Suprapubic skin (tissue), 4 donors: ENCODE data around the gene UBIAD1. TPM values are rescaled to one million over a fixed set of nuclear protein-coding genes. Genes with fewer than 3 reads are reported as not detected.

Experiments used
- DNase-seq, 2 donors: peaks; one replicate each; pipeline ENCODE4 v3.0.0-alpha.2; 2019; ENCODE audit warnings: low spot score in 2 of 2
- H3K27ac ChIP-seq: fragments of 200-600 bp; sonication (generic); one replicate; pipeline ENCODE4 v1.5.1; 2019
- H3K27me3 ChIP-seq: fragments of 200-600 bp; sonication (generic); one replicate; pipeline ENCODE4 v1.5.1; 2019
- H3K36me3 ChIP-seq: fragments of 200-600 bp; sonication (generic); one replicate; pipeline ENCODE4 v1.5.1; 2019
- H3K4me1 ChIP-seq: fragments of 200-600 bp; sonication (generic); one replicate; pipeline ENCODE4 v1.5.1; 2019
- H3K4me3 ChIP-seq: fragments of 200-600 bp; sonication (generic); one replicate; pipeline ENCODE4 v1.5.1; 2019; ENCODE audit warnings: mild to moderate bottlenecking
- H3K9me3 ChIP-seq: fragments of 200-600 bp; sonication (generic); one replicate; pipeline ENCODE4 v1.5.1; 2019
- EP300 ChIP-seq: sonication (generic); formaldehyde crosslinking; IDR thresholded peaks from one replicate; pipeline ENCODE4 v1.6.1; 2017; ENCODE audit warnings: antibody characterized with exemption
- POLR2A ChIP-seq, 2 donors: fragments of 450-650 bp; IDR thresholded peaks; one replicate each; pipeline ENCODE4 v1.6.1; 2017; ENCODE audit warnings: antibody characterized with exemption in 2 of 2, mild to moderate bottlenecking in 2 of 2, moderate library complexity in 2 of 2
- POLR2AphosphoS5 ChIP-seq, 3 donors: sonication (generic); formaldehyde crosslinking; IDR thresholded peaks; one replicate each; pipeline ENCODE4 v1.6.1; 2017; ENCODE audit warnings: antibody characterized with exemption in 3 of 3
- WGBS: methylation state at CpG from one replicate; pipeline ENCODE4 v1.1.5; 2018; 5-methylcytosine and 5-hydroxymethylcytosine counted together
- total RNA-seq, 4 donors: library from RNA; depleted of rRNA; stranded (reverse); fragments of >200 nt; gene quantifications; one replicate each; pipeline ENCODE4 v1.1.0, GENCODE V29; 2016
- TF ChIP-seq, protein P1 (sequence below), 2 donors: fragments of 200-600 bp in 1 of 2; fragments of 450-650 bp in 1 of 2; sonication (generic) in 1 of 2; IDR thresholded peaks; one replicate each; pipeline ENCODE4 v1.5.1; 2016 to 2019; ENCODE audit warnings: antibody characterized with exemption in 2 of 2, mild to moderate bottlenecking in 1 of 2, moderate library complexity in 1 of 2

Gene UBIAD1
- total RNA-seq, 4 donors from 2014 or later, result 17.1 to 26.8 (median 19.6) TPM

DNA sequence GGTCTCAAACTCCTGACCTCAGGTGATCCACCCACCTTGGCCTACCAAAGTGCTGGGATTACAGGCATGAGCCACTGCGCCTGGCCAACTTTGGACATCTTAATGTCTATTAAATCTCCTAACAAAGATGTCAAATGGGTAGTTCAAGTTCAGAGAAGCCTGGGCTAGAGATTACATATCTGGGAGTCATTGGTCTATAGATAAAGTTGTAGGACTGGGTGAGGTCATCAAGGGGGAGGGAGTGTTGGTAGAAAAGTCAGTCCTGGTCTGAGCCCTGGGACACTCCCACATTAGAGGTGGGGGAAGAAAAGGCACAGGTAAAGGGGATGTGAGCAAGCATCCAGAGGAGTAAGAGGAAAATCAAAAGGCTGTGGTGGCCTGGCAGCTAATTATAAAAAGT is 6.6 kb downstream of the UBIAD1 start:
- H3K4me1 ChIP-seq, result peaks cover 22% of the 10 kb centered on the region
- H3K27me3 ChIP-seq, result no peaks in the 10 kb centered on the region
- no peaks in the 10 kb centered on the region for H3K9me3 ChIP-seq
- no peak overlapping the region for H3K4me3 ChIP-seq
- no peak overlapping the region for H3K27ac ChIP-seq
- 93% methylated on average over 1 of the region's 1 CpG for WGBS
- no peak for DNase-seq
- peaks cover 19% of the 10 kb centered on the region for H3K36me3 ChIP-seq
- TF ChIP-seq, protein P1, sequence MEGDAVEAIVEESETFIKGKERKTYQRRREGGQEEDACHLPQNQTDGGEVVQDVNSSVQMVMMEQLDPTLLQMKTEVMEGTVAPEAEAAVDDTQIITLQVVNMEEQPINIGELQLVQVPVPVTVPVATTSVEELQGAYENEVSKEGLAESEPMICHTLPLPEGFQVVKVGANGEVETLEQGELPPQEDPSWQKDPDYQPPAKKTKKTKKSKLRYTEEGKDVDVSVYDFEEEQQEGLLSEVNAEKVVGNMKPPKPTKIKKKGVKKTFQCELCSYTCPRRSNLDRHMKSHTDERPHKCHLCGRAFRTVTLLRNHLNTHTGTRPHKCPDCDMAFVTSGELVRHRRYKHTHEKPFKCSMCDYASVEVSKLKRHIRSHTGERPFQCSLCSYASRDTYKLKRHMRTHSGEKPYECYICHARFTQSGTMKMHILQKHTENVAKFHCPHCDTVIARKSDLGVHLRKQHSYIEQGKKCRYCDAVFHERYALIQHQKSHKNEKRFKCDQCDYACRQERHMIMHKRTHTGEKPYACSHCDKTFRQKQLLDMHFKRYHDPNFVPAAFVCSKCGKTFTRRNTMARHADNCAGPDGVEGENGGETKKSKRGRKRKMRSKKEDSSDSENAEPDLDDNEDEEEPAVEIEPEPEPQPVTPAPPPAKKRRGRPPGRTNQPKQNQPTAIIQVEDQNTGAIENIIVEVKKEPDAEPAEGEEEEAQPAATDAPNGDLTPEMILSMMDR (IDR thresholded peaks at IDR 0.05), result no peak
- TF ChIP-seq EP300 (no peak), POLR2A (IDR thresholded peaks at IDR 0.05) (no peak), POLR2AphosphoS5 (IDR thresholded peaks at IDR 0.05) (no peak)

DNA sequence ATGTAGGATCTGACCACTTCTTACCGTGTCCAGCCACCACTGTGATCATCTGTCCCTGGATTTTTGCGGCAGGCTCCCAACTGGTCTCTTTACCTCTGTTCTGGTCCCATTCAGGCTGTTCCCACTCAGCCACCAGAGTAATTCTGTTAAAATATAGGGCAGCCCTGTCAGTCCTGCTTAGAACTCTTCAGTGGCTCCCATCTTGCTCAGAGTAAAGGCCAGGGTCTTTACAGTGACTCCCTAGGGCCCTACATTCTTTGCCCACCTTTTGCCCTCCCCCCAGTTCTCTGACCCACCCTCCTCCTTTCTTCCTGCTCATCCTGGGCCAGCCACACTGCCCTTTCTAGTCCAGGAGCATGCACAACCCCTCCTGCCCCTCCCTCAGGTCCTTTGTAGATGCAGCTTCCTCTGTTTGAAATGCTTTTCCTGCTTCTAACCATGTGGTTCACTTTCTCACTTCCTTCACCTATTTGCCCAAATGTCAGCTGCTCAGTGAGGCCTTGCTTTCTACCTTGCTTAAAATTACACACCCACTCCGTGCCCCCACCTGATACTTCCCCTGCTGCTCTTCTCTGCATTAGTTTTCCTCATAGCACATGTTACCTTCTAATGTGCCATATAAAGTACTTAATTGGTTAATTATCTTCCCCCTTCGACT is 7.8 kb downstream of the UBIAD1 start:
- Histone ChIP-seq H3K4me1 (peaks cover 11% of the 10 kb centered on the region), H3K27me3 (no peaks in the 10 kb centered on the region), H3K27ac (no peak overlapping the region), H3K9me3 (no peaks in the 10 kb centered on the region), H3K4me3 (no peak overlapping the region), H3K36me3 (peaks cover 24% of the 10 kb centered on the region)
- TF ChIP-seq POLR2AphosphoS5 (IDR thresholded peaks at IDR 0.05) (no peak), POLR2A (IDR thresholded peaks at IDR 0.05) (no peak), EP300 (no peak)
- TF ChIP-seq, protein P1 (IDR thresholded peaks at IDR 0.05), result no peak
- WGBS, result 74% methylated on average over 4 of the region's 4 CpGs
- no peak for DNase-seq

- Histone ChIP-seq H3K27ac (no peak overlapping the region), H3K4me1 (peaks cover 8% of the 10 kb centered on the region), H3K4me3 (no peak overlapping the region), H3K36me3 (peaks cover 32% of the 10 kb centered on the region), H3K27me3 (no peaks in the 10 kb centered on the region), H3K9me3 (no peaks in the 10 kb centered on the region)
- WGBS, result 53% methylated on average over 8 of the region's 8 CpGs
- TF ChIP-seq, protein P1 (IDR thresholded peaks at IDR 0.05), result no peak
- TF ChIP-seq POLR2A (IDR thresholded peaks at IDR 0.05), result no peak
- TF ChIP-seq POLR2AphosphoS5 (IDR thresholded peaks at IDR 0.05), result no peak
- no peak for TF ChIP-seq EP300
- no peak for DNase-seq
Measured at GRCh38 chr1:11281518-11282331, 8.7 kb downstream of the UBIAD1 start.

- Histone ChIP-seq H3K27ac (no peak overlapping the region), H3K4me3 (no peak overlapping the region), H3K27me3 (no peaks in the 10 kb centered on the region), H3K9me3 (no peaks in the 10 kb centered on the region), H3K36me3 (peaks cover 34% of the 10 kb centered on the region), H3K4me1 (peaks cover 8% of the 10 kb centered on the region)
- TF ChIP-seq POLR2A (IDR thresholded peaks at IDR 0.05) (no peak), POLR2AphosphoS5 (IDR thresholded peaks at IDR 0.05) (no peak), EP300 (no peak)
- TF ChIP-seq, protein P1 (IDR thresholded peaks at IDR 0.05), result no peak
- WGBS, result 89% methylated on average over 6 of the region's 6 CpGs
- no peak for DNase-seq
Measured at GRCh38 chr1:11283151-11283550, 10.2 kb downstream of the UBIAD1 start.

GRCh38 chr1:11284784-11285183 is 11.8 kb downstream of the UBIAD1 start:
- 88% methylated on average over 6 of the region's 6 CpGs for WGBS
- Histone ChIP-seq H3K27ac (no peak overlapping the region), H3K9me3 (no peaks in the 10 kb centered on the region), H3K27me3 (no peaks in the 10 kb centered on the region), H3K4me1 (peaks cover 8% of the 10 kb centered on the region), H3K36me3 (peaks cover 34% of the 10 kb centered on the region), H3K4me3 (no peak overlapping the region)
- no peak for DNase-seq
- no peak for TF ChIP-seq POLR2A (IDR thresholded peaks at IDR 0.05)
